ENCODE measurements around the gene GIMAP1. TPM values are rescaled to one million over a fixed set of nuclear protein-coding genes. Genes with fewer than 3 reads are reported as not detected.

The GIMAP1 gene
- total RNA-seq, 1 donor from 2014 or later = 6.7 TPM

- ATAC-seq = no peak
- no peak for DNase-seq
- intact Hi-C loops (cut with micrococcal nuclease) = no loop called here
These were observed 23.6 kb downstream of the GIMAP1 start for GRCh38 chr7:150740053-150740452.

DNA sequence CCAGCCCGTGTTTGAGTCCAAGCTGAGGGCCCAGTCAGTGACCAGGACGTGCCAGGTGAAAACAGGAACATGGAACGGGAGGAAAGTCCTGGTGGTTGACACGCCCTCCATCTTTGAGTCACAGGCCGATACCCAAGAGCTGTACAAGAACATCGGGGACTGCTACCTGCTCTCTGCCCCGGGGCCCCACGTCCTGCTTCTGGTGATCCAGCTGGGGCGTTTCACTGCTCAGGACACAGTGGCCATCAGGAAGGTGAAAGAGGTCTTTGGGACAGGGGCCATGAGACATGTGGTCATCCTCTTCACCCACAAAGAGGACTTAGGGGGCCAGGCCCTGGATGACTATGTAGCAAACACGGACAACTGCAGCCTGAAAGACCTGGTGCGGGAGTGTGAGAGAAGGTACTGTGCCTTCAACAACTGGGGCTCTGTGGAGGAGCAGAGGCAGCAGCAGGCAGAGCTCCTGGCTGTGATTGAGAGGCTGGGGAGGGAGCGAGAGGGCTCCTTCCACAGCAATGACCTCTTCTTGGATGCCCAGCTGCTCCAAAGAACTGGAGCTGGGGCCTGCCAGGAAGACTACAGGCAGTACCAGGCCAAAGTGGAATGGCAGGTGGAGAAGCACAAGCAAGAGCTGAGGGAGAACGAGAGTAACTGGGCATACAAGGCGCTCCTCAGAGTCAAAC, 26.0 kb downstream of the GIMAP1 start:
- intact Hi-C loops (cut with micrococcal nuclease) = no loop called here
- no peak for ATAC-seq

DNA sequence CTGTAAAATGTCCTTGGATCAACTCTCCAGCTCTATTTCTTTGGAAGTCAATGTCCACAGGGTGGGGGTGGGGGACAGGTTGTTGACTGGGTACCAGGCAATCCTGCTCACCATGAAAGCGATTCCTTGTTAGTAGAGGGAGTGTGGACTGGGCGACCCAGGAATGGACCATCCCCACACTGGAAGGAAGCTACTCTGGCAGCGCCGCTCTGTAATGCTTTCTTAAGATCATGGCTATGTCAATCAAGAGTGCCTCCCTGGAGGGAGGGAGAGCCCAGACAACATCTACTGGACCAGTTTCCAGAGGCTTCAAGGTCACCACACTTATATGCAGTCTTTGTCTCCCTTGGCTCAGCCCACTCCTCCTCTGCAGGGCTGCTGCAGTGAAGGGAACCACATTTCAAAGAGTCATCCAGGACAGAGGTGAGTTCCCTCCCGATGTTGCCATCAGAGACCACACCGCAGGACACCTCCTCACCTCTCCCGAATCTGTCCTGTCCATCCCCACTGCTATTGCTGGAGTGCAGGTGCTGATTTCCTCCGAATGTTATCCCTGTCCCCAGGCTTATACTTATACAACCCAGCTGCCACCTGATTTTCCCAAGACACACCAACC, 27.7 kb downstream of the GIMAP1 start:
- ATAC-seq (peak; percentile 11), DNase-seq (no peak)
- intact Hi-C loops (cut with micrococcal nuclease) = no loop called here

More for the DNA sequence above, 26.0 kb downstream of the GIMAP1 start:
- DNase-seq = no peak

DNA sequence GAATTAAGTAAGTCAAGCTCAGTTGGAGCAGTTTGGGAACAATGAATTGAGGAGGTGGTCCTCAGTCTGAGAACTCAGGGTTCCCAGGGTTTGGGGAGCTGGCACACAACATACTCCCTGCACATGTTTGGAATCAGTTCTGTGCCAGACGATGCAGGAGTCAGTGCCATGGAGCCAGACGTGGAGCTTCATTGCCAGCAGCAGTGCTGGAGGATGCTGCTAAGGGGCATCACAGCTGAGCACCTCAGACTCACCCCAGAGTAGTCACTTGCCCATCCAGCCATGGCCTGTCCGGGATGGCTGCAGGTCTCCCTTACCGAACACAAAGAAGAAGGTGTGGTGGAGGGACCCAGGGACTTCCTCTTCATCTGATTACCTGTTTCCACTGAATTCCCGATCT, 28.7 kb downstream of the GIMAP1 start:
- intact Hi-C loops (cut with micrococcal nuclease) = no loop called here
- ATAC-seq (no peak), DNase-seq (no peak)

GRCh38 chr7:150745876-150746275, 29.5 kb downstream of the GIMAP1 start:
- ATAC-seq (no peak), DNase-seq (no peak)
- intact Hi-C loops (cut with micrococcal nuclease) = no loop called here

- no peak for DNase-seq
- intact Hi-C loops (cut with micrococcal nuclease) = no loop called here
- ATAC-seq = no peak
These were observed 30.5 kb downstream of the GIMAP1 start for GRCh38 chr7:150746921-150747320.

- no peak for DNase-seq
- no peak for ATAC-seq
- intact Hi-C loops (cut with micrococcal nuclease) = no loop called here
These were observed 32.0 kb downstream of the GIMAP1 start for GRCh38 chr7:150748376-150748775.

GRCh38 chr7:150751702-150752101, 35.3 kb downstream of the GIMAP1 start:
- ATAC-seq (peak; percentile 91), DNase-seq (no peak)
- intact Hi-C loops (cut with micrococcal nuclease) = no loop called here

DNA sequence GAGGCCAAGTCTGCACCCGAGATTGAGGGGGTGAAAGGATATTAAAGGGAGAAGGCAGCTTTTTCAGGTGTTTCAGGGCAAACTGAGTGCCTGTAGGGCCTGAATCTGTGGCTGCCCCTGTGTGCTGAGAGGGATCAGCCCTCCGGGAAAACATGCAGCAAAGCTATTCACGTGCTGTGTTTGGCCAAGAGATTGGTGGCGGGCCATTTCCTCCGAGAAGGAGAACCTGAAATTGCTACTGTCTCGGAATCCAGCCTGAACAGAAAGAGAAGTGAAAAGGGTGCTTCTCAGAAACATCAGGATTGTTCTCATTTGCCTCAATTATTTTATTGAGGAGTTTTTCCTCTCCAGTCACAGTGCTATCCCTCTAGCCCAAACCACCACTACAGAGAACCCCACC, 36.8 kb downstream of the GIMAP1 start:
- ATAC-seq (no peak), DNase-seq (no peak)
- intact Hi-C loops (cut with micrococcal nuclease) = no loop called here

DNA sequence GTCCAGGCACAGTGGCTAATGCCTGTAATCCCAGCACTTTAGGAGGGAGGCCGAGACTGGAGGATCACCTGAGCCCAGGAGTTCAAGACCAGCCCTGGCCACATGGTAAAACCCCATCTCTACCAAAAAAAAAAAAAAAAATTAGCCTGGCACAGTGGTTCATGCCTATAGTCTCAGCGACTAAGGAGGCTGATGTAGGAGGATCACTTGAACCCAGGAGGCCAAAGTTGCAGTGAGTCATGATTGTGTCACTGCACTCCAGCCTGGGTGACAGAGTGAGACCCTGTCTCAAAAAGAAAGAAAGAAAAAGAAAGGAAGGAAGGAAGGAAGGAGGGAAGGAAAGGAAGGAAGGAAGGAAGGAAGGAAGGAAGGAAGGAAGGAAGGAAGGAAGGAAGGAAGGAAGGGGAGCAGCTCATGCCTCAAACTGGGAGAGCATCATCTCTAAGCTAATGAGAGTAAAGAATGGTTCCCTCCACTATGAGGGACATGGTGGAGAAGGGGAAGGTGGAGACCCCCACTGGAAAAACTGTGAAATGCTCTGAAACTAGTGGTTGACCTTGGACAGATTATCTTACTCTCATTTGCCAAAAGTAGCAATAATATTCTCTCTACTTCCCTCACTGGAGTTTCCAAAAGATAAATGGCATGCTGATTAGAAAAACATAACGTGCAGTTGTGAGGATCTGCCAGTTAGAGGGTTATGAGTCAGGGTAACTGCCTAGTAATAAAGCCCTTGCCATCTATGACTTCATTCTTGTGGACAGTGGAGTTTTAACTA, 37.6 kb downstream of the GIMAP1 start:
- DNase-seq (no peak), ATAC-seq (peak; percentile 16)
- intact Hi-C loops (cut with micrococcal nuclease) = no loop called here

GRCh38 chr7:150754951-150755350, 38.5 kb downstream of the GIMAP1 start:
- ATAC-seq (no peak), DNase-seq (no peak)
- intact Hi-C loops (cut with micrococcal nuclease) = no loop called here

GRCh38 chr7:150755473-150756099, 39.2 kb downstream of the GIMAP1 start:
- DNase-seq = no peak
- ATAC-seq = peak; percentile 32
- intact Hi-C loops (cut with micrococcal nuclease) = loop anchor here (2.0 kb wide), 1 partner anchor 307 kb away; no protein-coding TSS in a partner anchor

- intact Hi-C loops (cut with micrococcal nuclease) = loop anchor here (2.0 kb wide), 1 partner anchor 307 kb away; no protein-coding TSS in a partner anchor
- DNase-seq (no peak), ATAC-seq (no peak)
These were observed 39.8 kb downstream of the GIMAP1 start for GRCh38 chr7:150756166-150756565.

DNA sequence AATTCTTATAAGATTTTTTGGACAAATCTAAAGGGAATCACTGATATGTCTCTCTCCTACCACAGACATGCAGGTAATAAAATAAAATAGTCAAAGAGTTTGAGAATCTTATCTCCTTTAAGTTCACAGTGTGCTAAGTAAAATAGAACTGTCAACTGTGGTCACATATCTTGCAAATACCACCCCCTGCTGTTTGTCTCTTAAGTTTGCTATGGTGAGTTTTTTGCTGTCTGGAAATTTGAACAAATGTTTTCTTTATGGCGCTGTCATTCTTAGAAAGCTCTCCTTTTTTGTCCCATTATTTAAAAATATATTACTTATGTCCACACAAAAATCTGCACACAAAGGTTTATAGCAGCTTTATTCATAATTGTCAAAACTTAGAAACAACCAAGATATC, 40.4 kb downstream of the GIMAP1 start:
- no peak for DNase-seq
- intact Hi-C loops (cut with micrococcal nuclease) = loop anchor here (2.0 kb wide), 1 partner anchor 308 kb away; no protein-coding TSS in a partner anchor
- ATAC-seq = peak; percentile 44

GRCh38 chr7:150759479-150759878, 43.1 kb downstream of the GIMAP1 start:
- intact Hi-C loops (cut with micrococcal nuclease) = no loop called here
- ATAC-seq (no peak), DNase-seq (no peak)

GRCh38 chr7:150766334-150766709, 49.9 kb downstream of the GIMAP1 start:
- no peak for ATAC-seq
- intact Hi-C loops (cut with micrococcal nuclease) = no loop called here
- no peak for DNase-seq

- intact Hi-C loops (cut with micrococcal nuclease) = no loop called here
- ATAC-seq (no peak), DNase-seq (no peak)
These were observed 53.4 kb downstream of the GIMAP1 start for GRCh38 chr7:150769768-150770167.

Data from left ventricle myocardium superior (tissue), 1 donor.